HG02798 (cell line): Measurements from ENCODE around the gene TWIST2.

Source experiments
- ATAC-seq: cut with Tn5 transposase; IDR thresholded peaks from one replicate; pipeline ENCODE4 v1.9.1; 2021; ENCODE audit warnings: mild to moderate bottlenecking; ENCODE audit not compliant: unreplicated experiment, poor library complexity

TWIST2 gene

DNA sequence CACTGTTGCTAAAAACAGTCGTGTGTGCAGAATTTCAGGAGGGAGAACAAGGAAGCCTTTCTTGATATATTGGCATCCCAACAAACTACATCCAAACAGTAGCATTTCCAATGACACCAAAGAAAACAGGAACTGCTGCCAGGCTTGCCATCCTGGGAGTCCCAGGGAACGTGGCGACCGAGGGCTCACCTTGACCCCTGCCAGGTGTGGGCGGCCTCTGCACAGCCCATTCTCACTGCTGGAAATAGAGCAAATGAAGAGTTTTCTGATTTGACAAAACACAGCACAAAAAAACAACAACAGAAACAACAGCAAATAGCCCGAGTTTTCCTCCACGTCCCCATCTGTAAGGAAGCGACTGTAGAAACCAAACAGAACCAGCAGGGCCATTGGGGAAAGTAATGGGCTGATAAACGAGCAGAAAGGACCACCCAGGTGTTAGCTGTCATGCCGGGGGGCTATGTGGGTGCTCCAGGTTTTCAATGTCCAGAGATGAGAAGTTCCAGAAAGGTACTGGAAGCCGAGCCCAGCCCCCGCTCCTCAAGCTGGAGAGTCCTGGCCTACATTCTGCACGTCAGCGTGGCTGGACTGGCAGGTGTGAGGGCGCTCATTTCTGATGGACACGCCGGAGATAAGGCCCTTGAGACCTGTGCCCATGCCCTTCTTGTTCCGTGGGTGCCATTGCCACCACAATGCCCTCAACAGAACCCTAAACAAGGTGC is 80.8 kb downstream of the TWIST2 start:
- no peak for ATAC-seq

DNA sequence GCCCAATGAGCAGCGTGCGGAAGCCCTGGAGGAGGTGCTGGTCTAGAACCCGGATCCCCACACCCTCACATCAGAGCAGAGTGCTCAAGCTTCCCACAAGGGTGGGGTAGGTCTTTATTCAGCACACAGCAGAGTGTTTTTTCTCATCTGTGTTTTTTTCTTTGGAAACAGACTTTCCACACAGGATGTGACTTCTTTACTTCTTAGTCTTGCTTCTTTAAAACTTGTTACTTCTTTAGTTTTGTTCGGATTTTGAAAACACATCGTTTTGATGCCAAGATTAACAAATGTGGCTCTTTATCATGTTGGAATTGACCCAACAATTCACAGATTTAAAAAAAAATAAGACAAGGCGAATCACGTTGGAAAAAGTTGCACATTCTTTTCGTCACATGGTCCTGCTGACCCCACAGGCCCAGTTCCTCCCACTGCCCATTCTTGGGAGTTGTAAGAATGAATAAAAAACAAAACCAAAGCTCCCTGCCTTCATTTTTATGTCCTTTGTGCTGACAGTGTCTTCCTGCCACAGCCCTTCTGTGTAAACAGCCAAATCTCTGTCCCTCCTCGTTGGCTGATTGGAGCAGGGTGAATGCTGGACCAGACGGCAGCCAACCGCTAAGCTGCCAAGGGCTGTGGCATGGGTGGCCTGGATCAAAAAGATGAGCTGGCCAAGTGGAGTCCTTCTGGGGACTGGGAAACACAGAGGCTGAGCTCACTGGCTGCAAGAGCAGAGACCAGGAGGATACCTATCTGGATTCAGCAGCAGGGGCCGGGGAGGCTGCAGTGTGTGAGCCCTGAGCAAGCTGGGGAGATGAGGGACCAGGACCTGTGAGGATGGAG is 81.6 kb downstream of the TWIST2 start:
- ATAC-seq = no peak

DNA sequence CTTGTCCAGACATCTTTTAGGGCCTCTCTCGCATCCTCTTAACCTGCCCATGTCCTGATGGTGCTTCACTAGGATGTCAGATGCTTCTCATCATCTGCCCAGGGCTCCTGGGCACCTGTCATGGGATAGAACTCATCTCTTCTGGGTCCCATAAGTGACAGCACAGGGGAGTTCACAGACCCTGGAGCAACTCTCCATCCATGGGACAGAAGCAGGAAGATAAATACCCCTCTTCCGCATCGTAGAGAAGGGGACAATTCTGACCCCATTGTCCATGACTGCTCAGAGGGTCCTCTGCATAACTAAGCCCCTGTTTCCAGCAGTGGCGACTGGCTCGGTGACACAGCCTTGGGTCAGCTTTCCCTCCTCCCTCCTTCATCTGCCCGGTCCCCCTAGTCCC is 82.3 kb downstream of the TWIST2 start:
- no peak for ATAC-seq

GRCh38 chr2:238936162-238937052 is 88.5 kb downstream of the TWIST2 start:
- ATAC-seq = no peak

GRCh38 chr2:238938003-238938400 is 90.1 kb downstream of the TWIST2 start:
- no peak for ATAC-seq

DNA sequence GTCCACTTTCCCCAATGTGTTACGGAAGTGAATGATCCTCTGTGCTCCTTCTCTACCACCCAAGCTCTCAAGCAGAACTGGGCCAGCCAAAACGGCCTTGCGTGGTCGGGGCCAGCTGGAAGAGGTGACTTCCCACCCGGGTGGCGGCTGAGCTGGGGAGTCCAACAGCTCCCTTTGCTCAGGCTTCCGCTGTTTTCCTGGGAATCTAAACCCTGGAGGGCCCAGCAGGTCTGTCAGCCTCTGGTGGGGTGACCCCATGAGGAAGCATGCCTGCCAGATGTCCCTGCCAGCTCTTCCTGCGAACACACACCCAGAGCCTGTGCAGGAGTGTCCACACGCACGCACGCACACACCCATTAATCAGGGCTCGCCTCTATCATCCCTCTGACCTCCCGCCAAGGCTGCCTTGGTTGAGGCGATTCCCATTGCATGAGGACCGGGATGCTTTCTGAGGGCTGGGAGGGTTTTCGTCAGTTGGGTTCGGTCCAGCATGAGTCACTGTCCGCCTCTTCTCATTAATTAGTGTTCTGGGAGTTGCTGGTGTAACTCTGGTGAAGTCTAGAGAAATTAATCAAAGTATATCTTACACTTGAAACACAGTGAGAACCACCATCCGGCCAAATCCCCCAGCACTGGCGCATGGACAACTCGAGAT is 90.6 kb downstream of the TWIST2 start:
- ATAC-seq = no peak

DNA sequence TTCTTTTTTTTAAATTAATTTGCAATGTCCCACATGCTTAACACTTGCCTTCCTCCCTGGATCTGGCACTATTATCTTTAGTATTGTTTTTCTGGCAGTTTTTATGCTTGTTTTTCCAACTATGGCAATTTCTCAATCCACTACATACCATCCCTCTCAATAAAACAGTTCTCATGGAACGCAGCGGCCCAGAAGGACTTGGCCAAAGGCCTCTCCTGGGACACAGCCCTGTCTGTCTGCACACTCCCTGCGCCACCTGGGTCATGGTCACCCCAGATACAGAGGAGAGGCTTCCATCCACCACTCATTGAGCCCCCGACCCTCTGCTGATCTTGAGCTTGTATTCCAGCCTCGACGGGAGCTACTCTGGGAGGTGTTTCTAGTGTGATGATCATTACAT is 91.2 kb downstream of the TWIST2 start:
- no peak for ATAC-seq

- no peak for ATAC-seq
These were observed 91.9 kb downstream of the TWIST2 start for GRCh38 chr2:238939521-238940403.

- ATAC-seq = no peak
These were observed 92.9 kb downstream of the TWIST2 start for GRCh38 chr2:238940806-238941205.

- ATAC-seq = no peak
These were observed 93.4 kb downstream of the TWIST2 start for GRCh38 chr2:238941262-238941792.

- no peak for ATAC-seq
These were observed 94.3 kb downstream of the TWIST2 start for GRCh38 chr2:238942080-238942725.

DNA sequence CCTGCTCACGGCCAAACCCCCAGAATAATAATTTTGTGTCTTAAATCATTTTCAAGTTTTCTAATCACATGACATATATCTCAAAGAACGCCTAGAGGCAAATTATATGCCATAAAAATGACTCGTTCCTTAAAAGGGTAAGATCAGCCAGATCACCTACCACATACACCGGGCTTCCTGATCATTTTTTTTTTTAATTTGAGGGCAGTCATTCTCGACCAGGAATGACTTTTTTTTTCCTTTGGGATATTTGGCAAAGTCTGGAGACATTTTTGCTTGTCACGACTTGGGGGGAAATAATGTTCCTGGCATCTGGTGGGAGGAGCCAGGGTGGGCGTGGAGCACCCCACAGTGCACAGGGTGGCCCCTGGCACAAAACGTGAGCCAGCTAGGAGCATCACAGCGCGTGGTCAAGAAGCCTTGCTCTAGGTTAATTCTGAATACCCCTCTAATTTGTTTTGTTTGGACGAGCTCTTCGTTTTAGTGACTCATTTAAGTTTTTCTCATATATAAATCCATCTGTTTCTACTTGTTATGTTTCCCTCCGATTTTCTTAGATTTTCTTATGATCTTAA is 94.9 kb downstream of the TWIST2 start:
- ATAC-seq = no peak

- no peak for ATAC-seq
These were observed 95.6 kb downstream of the TWIST2 start for GRCh38 chr2:238943338-238944067.

DNA sequence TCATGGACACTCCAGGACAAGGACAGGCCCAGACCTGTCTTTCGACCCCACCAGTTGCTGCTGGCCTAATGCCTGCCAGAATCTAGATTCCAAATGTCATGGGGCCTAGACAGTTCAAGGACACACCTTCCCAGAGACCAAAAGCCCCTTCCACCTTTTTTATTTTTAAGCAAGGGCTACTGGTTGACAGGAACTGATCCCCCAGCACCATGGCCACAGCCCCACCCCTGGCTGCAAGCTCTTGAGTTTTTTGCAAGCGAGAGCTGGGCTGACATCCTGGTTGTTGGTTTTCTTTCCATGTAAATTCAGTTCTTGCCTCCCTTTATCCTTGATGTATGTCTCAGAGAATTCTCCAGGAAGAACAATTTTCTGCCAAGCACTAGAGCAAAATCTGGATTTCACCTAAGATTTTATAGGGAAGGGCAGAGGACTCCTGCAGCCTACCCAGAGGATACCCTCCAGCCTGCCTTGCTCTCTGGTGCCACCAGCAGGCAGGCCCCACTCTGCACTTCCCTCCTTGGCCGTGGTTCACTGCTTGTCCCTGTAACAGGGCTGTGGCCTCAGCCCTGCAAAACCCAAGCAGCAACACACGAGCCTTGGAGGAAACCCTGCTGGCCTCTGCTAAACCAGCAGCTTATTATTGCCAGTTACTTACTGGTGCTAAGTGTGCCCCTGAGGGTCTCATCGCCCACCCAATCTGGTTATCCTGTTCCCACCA is 97.7 kb downstream of the TWIST2 start:
- no peak for ATAC-seq

DNA sequence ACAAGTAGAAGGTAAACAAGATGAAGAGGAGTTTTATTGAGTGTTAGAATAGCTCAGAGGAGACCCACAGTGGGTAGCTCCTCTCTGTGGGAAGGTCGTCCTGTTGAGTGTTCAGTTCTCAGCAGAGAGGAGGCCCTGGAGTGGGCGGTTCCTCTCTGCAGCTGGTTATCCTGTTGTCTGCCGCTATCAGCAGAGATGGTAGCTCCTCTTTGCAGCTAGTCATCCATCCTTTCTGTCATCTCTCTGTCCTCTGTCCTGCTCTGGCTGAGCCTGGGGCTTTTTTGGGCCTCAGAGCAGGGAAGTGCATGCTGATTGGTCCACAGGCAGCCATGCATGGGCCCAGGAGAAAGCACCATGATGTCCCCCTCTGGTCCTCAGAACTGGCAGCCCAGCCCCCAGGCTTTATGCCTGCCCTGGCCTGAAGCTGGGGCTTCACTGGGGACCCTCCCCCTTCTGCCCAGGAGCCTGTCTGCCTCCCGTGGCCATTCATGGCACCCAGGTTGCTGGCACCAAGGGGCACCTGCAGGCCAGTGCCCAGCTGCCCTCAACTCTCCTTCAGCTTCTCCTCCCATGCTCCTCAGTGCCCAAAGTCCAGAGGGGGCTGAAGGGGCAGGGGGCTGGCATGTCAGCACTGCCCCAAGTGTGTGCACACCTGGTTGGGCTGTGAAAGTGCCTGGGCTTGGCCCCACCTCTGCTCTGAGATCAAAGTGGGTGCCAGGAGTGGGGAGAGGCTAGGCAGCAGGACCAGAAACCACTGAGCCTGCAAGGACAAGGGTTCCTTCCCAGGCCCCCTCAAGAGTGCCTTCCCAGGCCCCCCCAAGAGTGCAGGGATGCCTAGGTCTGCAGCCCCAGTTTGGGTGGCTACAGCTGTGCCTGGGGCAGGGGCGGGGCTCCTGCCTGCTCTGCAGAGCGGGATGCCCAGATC is 98.7 kb downstream of the TWIST2 start:
- ATAC-seq = no peak

GRCh38 chr2:238947243-238947760 is 99.4 kb downstream of the TWIST2 start:
- ATAC-seq = no peak
